Right renal cortex interstitium (tissue), 3 donors: ENCODE results near the gene SYNM. TPM values are rescaled to one million over a fixed set of nuclear protein-coding genes. Genes with fewer than 3 reads are reported as not detected.

Experiments
- polyA plus RNA-seq, 3 donors: library from polyadenylated mRNA; unstranded; fragments of 120-200 nt; gene quantifications; one replicate each; pipeline ENCODE4 v1.2.1, GENCODE V29; 2013; ENCODE audit not compliant: insufficient read length in 3 of 3

SYNM gene
- polyA plus RNA-seq, 3 donors: 1.6 to 2.0 (median 1.9) TPM

Other genes with a start within 250 kb of the SYNM start
- gene PGPEP1L, start 97.3 kb upstream of the SYNM start, polyA plus RNA-seq: under 1 TPM; 0.17 to 0.49 (median 0.43) TPM
- gene TTC23, start 144.5 kb downstream of the SYNM start, polyA plus RNA-seq: 10 to 100 TPM; 28.2 to 34.0 (median 31.6) TPM
- gene LRRC28, start 146.4 kb downstream of the SYNM start, polyA plus RNA-seq: 10 to 100 TPM; 34.0 to 39.2 (median 37.9) TPM